ENCODE measurements around the gene AKT3.
"Not testable (repeated sequence)": the region's sequence is repeated elsewhere in the genome, so short reads cannot be mapped to it uniquely, and the experiment has no call there.

AKT3 gene

GRCh38 chr1:243842161-243842560 is 7.9 kb downstream of the AKT3 start:
- no peak for DNase-seq (ENCODE audit: low read depth)

GRCh38 chr1:243841507-243841906 is 8.5 kb downstream of the AKT3 start:
- no peak for DNase-seq (ENCODE audit: low read depth)

GRCh38 chr1:243837907-243838535 is 12.0 kb downstream of the AKT3 start:
- DNase-seq (ENCODE audit: low read depth), result no peak

GRCh38 chr1:243834130-243834529 is 15.9 kb downstream of the AKT3 start:
- DNase-seq (ENCODE audit: low read depth), result no peak

- DNase-seq (ENCODE audit: low read depth), result no peak
Observed at GRCh38 chr1:243831463-243831862, 18.6 kb downstream of the AKT3 start.

- no peak for DNase-seq (ENCODE audit: low read depth)
Observed at GRCh38 chr1:243827206-243827605, 22.8 kb downstream of the AKT3 start.

- DNase-seq (ENCODE audit: low read depth), result not testable (repeated sequence)
Observed at GRCh38 chr1:243824907-243825306, 25.1 kb downstream of the AKT3 start.

GRCh38 chr1:243821177-243821680 is 28.8 kb downstream of the AKT3 start:
- DNase-seq (ENCODE audit: low read depth), result no peak

- DNase-seq (ENCODE audit: low read depth), result no peak
Observed at GRCh38 chr1:243819438-243819839, 30.6 kb downstream of the AKT3 start.

- DNase-seq (ENCODE audit: low read depth), result no peak
Observed at GRCh38 chr1:243818978-243819377, 31.1 kb downstream of the AKT3 start.

GRCh38 chr1:243814718-243815117 is 35.3 kb downstream of the AKT3 start:
- DNase-seq (ENCODE audit: low read depth), result no peak

- not testable (repeated sequence) for DNase-seq (ENCODE audit: low read depth)
Observed at GRCh38 chr1:243807346-243807745, 42.7 kb downstream of the AKT3 start.

GRCh38 chr1:243806310-243806709 is 43.7 kb downstream of the AKT3 start:
- no peak for DNase-seq (ENCODE audit: low read depth)

GRCh38 chr1:243802736-243803135 is 47.3 kb downstream of the AKT3 start:
- DNase-seq (ENCODE audit: low read depth), result no peak

- DNase-seq (ENCODE audit: low read depth), result no peak
Observed at GRCh38 chr1:243801378-243801777, 48.7 kb downstream of the AKT3 start.

- DNase-seq (ENCODE audit: low read depth), result no peak
Observed at GRCh38 chr1:243799908-243800307, 50.1 kb downstream of the AKT3 start.

- no peak for DNase-seq (ENCODE audit: low read depth)
Observed at GRCh38 chr1:243798726-243799125, 51.3 kb downstream of the AKT3 start.

- DNase-seq (ENCODE audit: low read depth), result no peak
Observed at GRCh38 chr1:243796016-243796415, 54.0 kb downstream of the AKT3 start.

- DNase-seq (ENCODE audit: low read depth), result no peak
Observed at GRCh38 chr1:243793298-243793697, 56.7 kb downstream of the AKT3 start.

GRCh38 chr1:243792891-243793290 is 57.2 kb downstream of the AKT3 start:
- no peak for DNase-seq (ENCODE audit: low read depth)

- no peak for DNase-seq (ENCODE audit: low read depth)
Observed at GRCh38 chr1:243792401-243792800, 57.6 kb downstream of the AKT3 start.

GRCh38 chr1:243791586-243792267 is 58.3 kb downstream of the AKT3 start:
- no peak for DNase-seq (ENCODE audit: low read depth)

- DNase-seq (ENCODE audit: low read depth), result no peak
Observed at GRCh38 chr1:243790404-243790803, 59.6 kb downstream of the AKT3 start.

GRCh38 chr1:243786531-243786930 is 63.5 kb downstream of the AKT3 start:
- no peak for DNase-seq (ENCODE audit: low read depth)

Data from stimulated activated CD8-positive, alpha-beta memory T cell treated with anti-CD3 and anti-CD28 coated beads, Interleukin-12 subunit alpha, Interleukin-12 subunit beta, amount 100 ng/mL, for 1 hour (primary cell).